ENCODE data around the gene ABCA4.

The ABCA4 gene

GRCh38 chr1:94068999-94069918, 51.7 kb downstream of the ABCA4 start:
- Histone ChIP-seq H3K9me3 (no peaks in the 10 kb centered on the region), H3K4me1 (ENCODE audit: control insufficient read depth in 1 of 2, insufficient read depth in 1 of 2, low read depth in 1 of 2, low read length in 1 of 2) (no peaks in the 10 kb centered on the region), H3K27me3 (peaks cover 70% of the 10 kb centered on the region), H3K36me3 (no peaks in the 10 kb centered on the region), H3K4me3 (ENCODE audit: low read depth in 1 of 2, low read length in 1 of 2) (no peak overlapping the region), H3K27ac (no peak overlapping the region)
- no peak for TF ChIP-seq CTCF (IDR thresholded peaks at IDR 0.05)

GRCh38 chr1:94068096-94068998, 52.6 kb downstream of the ABCA4 start:
- Histone ChIP-seq H3K4me1 (ENCODE audit: control insufficient read depth in 1 of 2, insufficient read depth in 1 of 2, low read depth in 1 of 2, low read length in 1 of 2) (no peaks in the 10 kb centered on the region), H3K27me3 (peaks cover 70% of the 10 kb centered on the region), H3K27ac (no peak overlapping the region), H3K9me3 (no peaks in the 10 kb centered on the region), H3K36me3 (no peaks in the 10 kb centered on the region), H3K4me3 (ENCODE audit: low read depth in 1 of 2, low read length in 1 of 2) (no peak overlapping the region)
- no peak for TF ChIP-seq CTCF (IDR thresholded peaks at IDR 0.05)

- H3K9me3 ChIP-seq, result no peaks in the 10 kb centered on the region
- peaks cover 67% of the 10 kb centered on the region for H3K27me3 ChIP-seq
Measured at GRCh38 chr1:94067196-94067595, 53.8 kb downstream of the ABCA4 start.

GRCh38 chr1:94063379-94063778, 57.6 kb downstream of the ABCA4 start:
- no peaks in the 10 kb centered on the region for H3K36me3 ChIP-seq
- H3K9me3 ChIP-seq, result no peaks in the 10 kb centered on the region
- H3K27me3 ChIP-seq, result peaks cover 71% of the 10 kb centered on the region
- H3K4me3 ChIP-seq (ENCODE audit: low read depth in 1 of 2, low read length in 1 of 2), result no peak overlapping the region
- peaks cover 0 to 3% of the 10 kb centered on the region in 2 experiments for H3K4me1 ChIP-seq (ENCODE audit: control insufficient read depth in 1 of 2, insufficient read depth in 1 of 2, low read depth in 1 of 2, low read length in 1 of 2)
- no peak for TF ChIP-seq CTCF (IDR thresholded peaks at IDR 0.05)
- H3K27ac ChIP-seq, result no peak overlapping the region

More at GRCh38 chr1:94067196-94067595, 53.8 kb downstream of the ABCA4 start:
- H3K36me3 ChIP-seq, result no peaks in the 10 kb centered on the region
- H3K4me3 ChIP-seq (ENCODE audit: low read depth in 1 of 2, low read length in 1 of 2), result no peak overlapping the region
- no peak overlapping the region for H3K27ac ChIP-seq
- no peaks in the 10 kb centered on the region for H3K4me1 ChIP-seq (ENCODE audit: control insufficient read depth in 1 of 2, insufficient read depth in 1 of 2, low read depth in 1 of 2, low read length in 1 of 2)
- no peak for TF ChIP-seq CTCF (IDR thresholded peaks at IDR 0.05)

- TF ChIP-seq CTCF (IDR thresholded peaks at IDR 0.05), result no peak
Measured at GRCh38 chr1:94061513-94062443, 59.2 kb downstream of the ABCA4 start.

More at GRCh38 chr1:94061513-94062443, 59.2 kb downstream of the ABCA4 start:
- no peaks in the 10 kb centered on the region for H3K9me3 ChIP-seq
- no peak overlapping the region for H3K4me3 ChIP-seq (ENCODE audit: low read depth in 1 of 2, low read length in 1 of 2)
- H3K27me3 ChIP-seq, result peaks cover 75% of the 10 kb centered on the region
- H3K4me1 ChIP-seq (ENCODE audit: control insufficient read depth in 1 of 2, insufficient read depth in 1 of 2, low read depth in 1 of 2, low read length in 1 of 2), result peaks cover 0 to 3% of the 10 kb centered on the region in 2 experiments
- no peaks in the 10 kb centered on the region for H3K36me3 ChIP-seq
- no peak overlapping the region for H3K27ac ChIP-seq

All from neutrophil (primary cell).